Renal cortex interstitium (tissue), 11 donors: ENCODE data around the gene NKD1. TPM values are rescaled to one million over a fixed set of nuclear protein-coding genes. Genes with fewer than 3 reads are reported as not detected.

ENCODE experiments used
- DNase-seq, 11 donors: peaks; one replicate each; pipeline ENCODE4 v3.0.0-alpha.2; 2013; ENCODE audit warnings: low read depth in 9 of 11, low spot score in 4 of 11; ENCODE audit errors: extremely low read depth in 1 of 11
- polyA plus RNA-seq, 3 donors: library from polyadenylated mRNA; unstranded; fragments of 120-200 nt; gene quantifications; one replicate each; pipeline ENCODE4 v1.2.1, GENCODE V29; 2013; ENCODE audit not compliant: insufficient read length in 3 of 3

Gene NKD1
- polyA plus RNA-seq, 3 donors, result 10.6 to 13.5 (median 11.8) TPM

DNA sequence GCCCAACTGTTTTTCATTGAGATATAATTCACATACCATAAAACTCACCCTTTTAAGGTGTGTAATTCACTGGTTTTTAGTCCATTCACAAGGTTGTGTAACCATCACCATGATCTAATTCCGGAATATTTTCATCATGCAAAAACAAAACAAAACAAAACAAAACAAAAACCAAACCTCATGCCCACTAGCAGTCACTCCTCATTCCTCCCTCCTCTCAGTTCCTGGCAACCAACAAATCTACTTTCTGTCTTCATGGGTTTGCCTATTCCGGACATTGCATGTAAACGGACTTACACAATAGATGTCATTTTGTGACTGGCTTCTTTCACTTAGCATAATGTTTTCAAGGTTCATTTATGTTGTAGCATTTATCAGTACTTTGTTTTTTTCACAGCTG lies 140.7 kb downstream of the NKD1 start:
- no peak for DNase-seq

DNA sequence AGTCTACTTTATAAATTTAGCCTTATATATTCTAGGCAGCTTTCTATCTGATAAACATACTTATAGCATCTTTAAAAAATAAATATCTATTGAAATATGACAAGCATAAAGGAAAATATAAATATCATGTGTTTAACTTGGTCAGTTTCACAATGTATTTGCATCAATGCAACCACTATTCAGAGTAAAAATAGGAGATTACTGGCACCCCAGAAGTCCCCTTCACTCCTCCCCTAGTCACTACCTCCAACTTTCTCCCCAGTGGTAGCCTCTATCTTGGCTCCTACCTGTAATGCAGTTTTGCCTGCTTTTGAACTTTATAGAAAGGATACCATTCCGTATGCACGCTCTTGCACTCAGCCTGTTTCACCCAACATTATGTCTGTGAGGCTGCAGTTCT lies 142.0 kb downstream of the NKD1 start:
- no peak for DNase-seq

DNA sequence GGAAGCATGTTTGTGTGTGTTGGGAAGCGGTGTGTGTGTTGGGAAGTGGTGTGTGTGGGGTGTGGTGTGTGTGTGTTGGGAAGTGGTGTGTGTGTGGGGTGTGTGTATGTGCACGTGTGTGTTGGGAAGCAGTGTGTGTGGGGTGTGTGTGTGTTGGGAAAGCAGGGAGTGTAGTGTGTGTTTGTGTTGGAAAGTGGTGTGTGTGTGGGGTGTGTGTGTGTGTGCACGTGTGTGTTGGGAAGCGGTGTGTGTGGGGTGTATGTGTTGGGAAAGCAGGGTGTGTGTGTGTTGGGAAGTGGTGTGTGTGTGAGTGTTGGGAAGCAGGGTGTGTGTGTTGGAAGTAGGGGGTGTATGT lies 144.4 kb downstream of the NKD1 start:
- no peak for DNase-seq

DNA sequence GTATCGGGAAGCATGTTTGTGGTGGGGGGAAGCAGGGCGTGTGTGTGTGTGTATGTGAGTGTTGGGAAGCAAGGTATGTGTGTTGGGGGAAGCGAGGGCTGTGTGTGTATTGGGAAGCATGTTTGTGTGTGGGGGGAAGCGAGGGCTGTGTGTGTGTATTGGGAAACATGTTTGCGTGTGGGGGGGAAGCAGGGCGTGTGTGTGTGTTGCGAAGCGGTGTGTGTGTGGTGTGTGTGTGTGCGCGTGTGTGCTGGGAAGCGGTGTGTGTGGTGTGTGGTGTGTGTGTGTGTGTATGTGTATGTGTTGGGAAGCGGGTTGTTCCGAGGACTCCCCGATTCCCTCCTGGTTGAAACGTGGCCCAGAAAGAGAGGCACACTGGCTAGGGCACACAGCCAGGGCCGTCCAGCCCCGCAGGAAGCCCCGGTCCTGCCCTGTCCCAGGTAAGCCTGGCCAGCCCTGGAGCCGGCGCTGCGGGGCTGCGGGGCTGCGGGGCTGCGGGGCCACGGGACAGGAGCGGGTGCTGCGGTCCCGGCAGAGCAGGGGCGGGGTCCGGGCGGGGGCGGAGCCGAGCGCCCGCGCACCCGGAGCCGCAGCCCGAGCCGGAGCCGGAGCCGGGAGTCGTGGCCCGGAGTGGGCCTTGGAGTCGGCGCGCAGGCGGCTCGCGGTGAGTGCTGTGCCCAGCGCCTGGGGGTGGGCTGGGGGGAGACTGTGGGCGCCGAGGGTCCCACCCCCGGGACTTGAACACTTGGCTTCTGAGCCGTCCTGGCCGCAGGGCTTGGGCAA lies 145.0 kb downstream of the NKD1 start, which contains the start of gene NOD2:
NOD2 (plus strand) TSS at position 608 of the 783 bp plus-strand sequence. CDS start 5,890 bp downstream, outside the sequence.
- DNase-seq, result no peak

DNA sequence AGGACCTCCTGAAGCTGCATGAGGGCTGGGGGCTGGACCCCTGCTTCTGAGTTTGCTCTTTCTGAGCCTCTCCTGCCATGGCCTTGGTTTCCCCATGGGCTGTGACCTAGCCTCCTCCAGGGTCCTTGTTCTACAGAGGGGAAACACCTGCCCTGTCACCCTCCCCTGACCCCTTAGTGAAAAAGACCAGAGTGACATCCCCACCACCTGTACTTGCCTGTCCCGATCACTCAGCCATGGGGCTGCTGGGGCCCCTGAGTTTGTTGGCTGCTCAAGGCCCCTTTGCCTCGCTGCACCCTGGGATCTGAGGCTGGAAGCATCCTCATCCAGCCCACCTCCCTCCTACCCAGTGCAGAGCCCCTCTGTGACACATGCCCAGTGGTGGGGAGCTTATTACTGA lies 146.0 kb downstream of the NKD1 start:
- DNase-seq, result no peak

DNA sequence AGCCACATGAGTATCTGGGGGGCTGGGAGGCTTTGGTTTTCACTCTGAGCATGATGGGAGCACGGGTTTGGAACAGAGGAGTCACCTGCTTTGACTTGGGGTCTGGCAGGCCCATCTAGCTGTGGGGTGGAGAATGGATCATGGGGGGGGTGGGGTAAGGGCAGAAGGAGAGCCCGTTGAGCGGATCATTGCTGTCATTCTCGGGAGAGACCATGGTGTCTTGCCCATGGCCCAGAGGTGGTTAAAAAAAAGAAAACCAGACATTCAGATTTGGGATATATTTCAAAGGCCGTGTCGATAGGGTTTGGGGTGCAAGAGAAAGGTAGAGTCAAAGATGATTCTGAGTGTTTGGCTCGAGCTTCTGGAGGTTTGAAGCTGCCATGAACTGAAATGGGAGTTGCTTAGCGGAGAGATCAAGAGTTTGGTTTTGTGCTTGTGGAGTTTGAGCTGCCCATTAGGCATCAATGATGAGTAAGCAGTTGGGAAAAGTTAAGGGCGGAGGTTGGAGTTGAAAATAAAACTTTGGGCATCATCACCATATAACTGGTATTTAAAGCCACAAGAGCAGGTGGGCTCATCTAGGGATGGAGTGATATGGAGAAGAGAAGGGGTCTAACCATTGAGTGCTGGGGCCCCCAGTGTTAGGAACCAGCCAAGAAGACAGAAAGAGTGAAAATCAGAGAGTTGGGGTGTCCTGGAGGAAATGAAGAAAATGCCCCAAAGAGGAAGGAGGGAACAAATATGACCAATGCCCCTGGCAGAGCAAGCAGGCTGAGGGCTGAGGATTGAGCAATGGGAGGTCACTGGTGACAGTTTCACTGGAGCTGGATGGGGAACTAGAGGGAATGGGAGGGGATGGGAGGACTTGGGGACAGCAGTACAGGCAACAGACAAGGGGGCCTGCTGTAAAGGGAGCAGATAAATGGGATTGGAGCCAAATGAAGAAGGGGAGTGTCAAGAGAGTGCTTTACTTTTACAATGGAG lies 147.1 kb downstream of the NKD1 start:
- DNase-seq, result no peak

DNA sequence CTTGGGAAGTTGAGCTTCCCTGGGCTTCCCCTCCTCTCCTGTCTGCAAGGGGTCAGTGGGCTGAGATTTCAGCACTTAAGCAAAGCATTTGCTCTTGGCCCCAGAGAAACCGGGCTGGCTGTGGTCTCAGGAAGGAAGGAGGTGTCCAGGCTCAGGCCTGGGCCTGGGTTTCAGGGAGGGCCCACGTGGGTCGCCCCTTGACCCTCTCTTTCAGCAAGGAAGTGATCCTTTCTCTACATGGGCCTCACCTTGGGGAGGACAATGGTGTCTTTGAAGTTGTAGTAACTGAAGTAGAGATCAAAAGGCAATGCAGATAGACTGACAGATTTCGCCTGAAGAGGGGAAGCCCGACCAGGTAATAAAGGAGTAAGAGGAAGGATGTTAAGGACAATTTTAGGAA lies 147.9 kb downstream of the NKD1 start:
- DNase-seq, result no peak

DNA sequence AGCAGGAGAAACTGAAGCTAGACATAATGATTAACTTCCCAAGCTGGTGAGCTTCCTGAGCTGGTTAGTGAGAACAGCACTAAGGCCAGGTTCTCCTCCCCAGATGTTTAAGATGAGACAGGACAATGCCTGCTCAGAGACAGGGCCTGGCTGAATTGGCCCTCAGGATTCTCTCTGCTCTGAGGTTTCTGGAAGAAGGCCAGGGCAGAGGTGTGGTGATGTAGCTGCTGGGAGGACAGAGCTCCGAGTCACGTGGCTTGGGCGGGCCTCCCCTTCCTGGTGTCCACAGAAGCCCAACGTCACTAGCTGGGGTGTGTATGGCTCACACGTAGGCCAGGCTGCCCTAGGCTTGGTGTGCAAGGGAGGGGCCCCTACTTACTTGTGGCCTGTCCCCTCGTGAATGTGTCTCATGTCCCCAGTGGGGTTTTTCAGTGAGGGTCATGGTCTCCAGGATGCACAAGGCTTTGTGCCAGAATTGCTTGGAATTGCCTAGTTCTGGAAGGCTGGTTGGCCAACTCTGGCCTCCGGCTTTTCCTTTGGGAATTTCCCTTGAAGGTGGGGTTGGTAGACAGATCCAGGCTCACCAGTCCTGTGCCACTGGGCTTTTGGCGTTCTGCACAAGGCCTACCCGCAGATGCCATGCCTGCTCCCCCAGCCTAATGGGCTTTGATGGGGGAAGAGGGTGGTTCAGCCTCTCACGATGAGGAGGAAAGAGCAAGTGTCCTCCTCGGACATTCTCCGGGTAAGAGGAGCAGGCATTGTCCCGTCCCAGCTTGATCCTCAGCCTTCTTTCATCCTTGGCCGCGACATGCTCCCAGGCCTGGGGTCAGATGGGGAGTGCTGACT lies 148.6 kb downstream of the NKD1 start:
- no peak for DNase-seq

DNA sequence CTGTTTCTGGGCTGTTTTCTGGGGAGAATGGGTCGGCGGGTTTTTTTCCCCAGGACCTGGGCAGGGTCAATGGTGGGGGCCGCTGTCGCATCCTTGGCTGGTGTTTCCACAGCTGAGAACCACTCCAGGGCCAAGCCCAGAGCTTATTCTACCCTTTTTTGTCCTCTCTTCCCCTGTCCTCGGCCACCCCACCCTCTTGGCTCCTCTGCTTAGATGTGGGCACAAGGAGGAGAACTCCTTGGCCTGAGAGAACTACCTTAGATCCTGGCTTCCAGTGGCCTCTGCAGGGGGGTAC lies 149.2 kb downstream of the NKD1 start:
- DNase-seq, result no peak

DNA sequence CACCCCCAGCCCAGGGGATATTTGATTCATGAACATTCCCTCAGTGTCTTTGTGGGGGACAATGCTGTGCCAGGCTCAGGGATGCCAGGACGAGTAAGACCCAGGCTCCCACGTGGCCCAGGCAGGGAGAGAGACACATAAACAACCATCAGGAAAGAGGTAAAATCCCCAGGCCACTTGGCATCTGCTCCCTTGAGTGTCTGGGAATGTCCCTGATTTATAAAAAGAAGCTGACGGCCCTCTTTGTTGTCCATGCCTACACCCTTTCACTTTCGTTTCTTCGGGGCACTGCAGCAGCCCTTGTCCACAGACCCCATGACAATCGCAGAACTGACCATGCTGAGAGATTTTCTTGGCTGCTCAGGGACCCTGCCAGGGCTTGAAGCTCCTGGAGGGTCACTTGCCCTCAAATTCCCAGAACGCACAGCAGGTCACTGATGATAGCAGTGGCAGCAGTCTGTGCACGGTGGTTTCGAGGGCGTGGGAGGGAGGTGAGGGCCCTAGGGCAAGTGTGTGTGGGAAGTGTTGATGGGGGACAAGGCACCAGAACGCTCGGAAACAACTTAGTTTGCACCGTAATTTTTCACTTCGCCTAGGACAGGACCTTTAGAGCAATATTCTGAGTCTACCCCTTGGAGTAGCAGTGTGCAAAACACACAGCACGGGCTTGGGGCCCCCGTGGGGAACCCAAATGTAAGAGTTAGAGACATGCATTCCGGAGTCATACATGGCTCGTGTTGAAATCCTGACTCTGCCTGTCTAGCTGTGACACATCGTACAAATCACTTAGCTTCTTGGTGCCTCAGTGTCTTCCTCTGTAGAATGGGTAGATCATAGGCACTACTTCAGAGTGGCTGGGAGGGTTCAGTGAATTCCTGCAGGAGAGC lies 149.9 kb downstream of the NKD1 start:
- DNase-seq, result no peak

Other genes starting within 250 kb of the NKD1 start
- gene BRD7, start 179.4 kb upstream of the NKD1 start, polyA plus RNA-seq, result 100 to 1,000 TPM in 2 of 3 donors, 10 to 100 TPM in 1; 96.2 to 140 (median 117) TPM
- gene SNX20, start 132.9 kb downstream of the NKD1 start, polyA plus RNA-seq, result under 1 TPM; 0.36 to 0.85 (median 0.47) TPM
- gene NOD2, start 145.2 kb downstream of the NKD1 start, polyA plus RNA-seq, result under 1 TPM; 0.37 to 0.57 (median 0.47) TPM
- 10 to 100 TPM; 18.2 to 25.1 (median 23.0) TPM for gene CYLD, start 193.7 kb downstream of the NKD1 start, polyA plus RNA-seq